SK-MEL-5 (cell line): ENCODE results near the gene SV2C. TPM values are rescaled to one million over a fixed set of nuclear protein-coding genes. Genes with fewer than 3 reads are reported as not detected.
"Not testable (repeated sequence)": the region's sequence is repeated elsewhere in the genome, so short reads cannot be mapped to it uniquely, and the experiment has no call there.

Experiments used
- DNase-seq: peaks from one replicate; pipeline ENCODE4 v3.0.0-alpha.2; 2016; ENCODE audit warnings: low read depth, low spot score
- in situ Hi-C: cut with HindIII; loops from 2 replicates; pipeline ENCODE4 v1.10.0; 2016; ENCODE audit warnings: low sequenced_read_pairs, high pct_unique_total_duplicates, low pct_unique_long_range_greater_than_20kb
- polyA plus RNA-seq, 2 experiments: library from polyadenylated mRNA; depleted of rRNA; stranded (reverse); fragments of >200 nt; gene quantifications; 2 replicates each; pipeline ENCODE4 v1.2.3, GENCODE V29; 2015
- total RNA-seq: library from RNA; depleted of rRNA; stranded (reverse); fragments of >200 nt; shearing (Covaris generic); gene quantifications from 2 replicates; pipeline ENCODE4 v1.2.3, GENCODE V29; 2014; rRNA removed

SV2C gene, protein sequence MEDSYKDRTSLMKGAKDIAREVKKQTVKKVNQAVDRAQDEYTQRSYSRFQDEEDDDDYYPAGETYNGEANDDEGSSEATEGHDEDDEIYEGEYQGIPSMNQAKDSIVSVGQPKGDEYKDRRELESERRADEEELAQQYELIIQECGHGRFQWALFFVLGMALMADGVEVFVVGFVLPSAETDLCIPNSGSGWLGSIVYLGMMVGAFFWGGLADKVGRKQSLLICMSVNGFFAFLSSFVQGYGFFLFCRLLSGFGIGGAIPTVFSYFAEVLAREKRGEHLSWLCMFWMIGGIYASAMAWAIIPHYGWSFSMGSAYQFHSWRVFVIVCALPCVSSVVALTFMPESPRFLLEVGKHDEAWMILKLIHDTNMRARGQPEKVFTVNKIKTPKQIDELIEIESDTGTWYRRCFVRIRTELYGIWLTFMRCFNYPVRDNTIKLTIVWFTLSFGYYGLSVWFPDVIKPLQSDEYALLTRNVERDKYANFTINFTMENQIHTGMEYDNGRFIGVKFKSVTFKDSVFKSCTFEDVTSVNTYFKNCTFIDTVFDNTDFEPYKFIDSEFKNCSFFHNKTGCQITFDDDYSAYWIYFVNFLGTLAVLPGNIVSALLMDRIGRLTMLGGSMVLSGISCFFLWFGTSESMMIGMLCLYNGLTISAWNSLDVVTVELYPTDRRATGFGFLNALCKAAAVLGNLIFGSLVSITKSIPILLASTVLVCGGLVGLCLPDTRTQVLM
- not detected in 2 replicates for total RNA-seq
- polyA plus RNA-seq (2015; cell fraction: cytosol; rRNA removed): not detected in 2 replicates
- not detected in 2 replicates for polyA plus RNA-seq (2015; cell fraction: nucleus; rRNA removed)

DNA sequence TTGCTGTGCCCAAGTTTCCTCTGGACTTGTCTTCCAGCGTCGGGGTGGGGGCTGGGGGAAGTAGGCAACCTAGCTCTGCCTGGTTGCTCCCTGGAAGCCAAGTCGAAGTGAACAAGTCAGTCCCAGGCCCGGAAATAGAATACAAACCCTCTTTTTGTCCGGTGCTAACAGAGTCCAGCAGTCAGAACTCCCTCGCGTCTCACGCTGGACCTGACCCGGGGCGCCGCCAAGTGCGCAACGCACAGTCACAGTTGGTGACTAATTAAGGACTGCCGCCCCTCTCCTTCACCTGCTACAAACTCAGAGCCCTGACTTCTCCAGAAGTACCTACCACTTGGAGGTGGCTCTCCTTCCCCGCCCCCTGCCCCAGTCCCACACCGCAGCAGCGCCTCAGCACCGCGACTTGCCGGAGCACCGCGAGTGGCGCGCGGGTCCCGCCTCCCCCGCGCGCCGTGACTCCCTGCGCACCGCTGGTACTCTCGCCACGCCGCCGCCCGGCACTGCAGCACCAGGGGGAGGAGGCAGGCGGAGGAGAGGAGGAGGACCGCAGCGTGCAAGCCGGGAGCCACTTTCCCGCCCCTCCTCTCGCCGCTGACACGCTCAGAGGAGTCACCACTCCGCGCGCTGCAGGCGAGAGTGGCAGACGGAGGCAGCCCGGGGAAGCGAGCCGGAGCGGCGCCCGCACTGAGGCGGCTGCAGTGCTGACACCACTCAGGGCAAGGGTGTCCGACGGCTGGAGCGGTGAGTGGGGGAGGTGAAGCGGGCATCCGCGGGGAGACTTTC, at the start of gene SV2C:
SV2C (plus strand) TSS at position 612 of the 783 bp plus-strand sequence. CDS start 48,368 bp downstream, outside the sequence.
- in situ Hi-C loops: no loop called here
- DNase-seq: peak; percentile 4

DNA sequence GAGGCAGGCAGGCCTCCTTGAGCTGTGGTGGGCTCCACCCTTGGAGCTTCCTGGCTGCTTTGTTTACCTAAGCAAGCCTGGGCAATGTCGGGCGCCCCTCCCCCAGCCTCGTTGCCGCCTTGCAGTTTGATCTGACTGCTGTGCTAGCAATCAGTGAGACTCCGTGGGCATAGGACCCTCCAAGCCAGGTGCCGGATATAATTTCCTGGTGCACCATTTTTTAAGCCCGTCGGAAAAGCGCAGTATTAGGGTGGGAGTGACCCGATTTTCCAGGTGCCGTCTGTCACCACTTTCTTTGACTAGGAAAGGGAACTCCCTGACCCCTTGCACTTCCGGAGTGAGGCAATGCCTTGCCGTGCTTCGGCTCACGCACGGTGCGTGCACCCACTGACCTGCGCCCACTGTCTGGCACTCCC, 45.4 kb upstream of the SV2C start:
- in situ Hi-C loops, DNase-seq: not testable (repeated sequence)

DNA sequence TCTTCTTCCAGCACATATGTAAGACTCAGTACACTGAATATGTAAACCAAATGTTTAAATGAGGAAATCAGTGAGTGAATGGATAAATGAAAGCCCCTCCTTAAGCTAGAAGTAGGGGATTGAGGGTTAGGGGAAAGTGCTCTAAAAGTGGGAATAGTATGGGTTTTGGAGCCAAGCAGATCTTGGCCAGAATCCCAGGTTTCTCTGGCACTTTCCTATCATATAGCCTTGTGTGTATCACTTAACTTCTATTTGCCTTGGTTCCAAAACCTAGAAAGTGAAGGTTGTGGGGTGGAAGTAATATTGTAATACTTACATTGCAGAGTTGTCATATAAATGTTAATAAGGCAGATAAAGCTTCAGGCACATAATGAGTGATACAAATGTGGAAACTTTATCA, 45.0 kb upstream of the SV2C start:
- in situ Hi-C loops: no loop called here
- DNase-seq: no peak

DNA sequence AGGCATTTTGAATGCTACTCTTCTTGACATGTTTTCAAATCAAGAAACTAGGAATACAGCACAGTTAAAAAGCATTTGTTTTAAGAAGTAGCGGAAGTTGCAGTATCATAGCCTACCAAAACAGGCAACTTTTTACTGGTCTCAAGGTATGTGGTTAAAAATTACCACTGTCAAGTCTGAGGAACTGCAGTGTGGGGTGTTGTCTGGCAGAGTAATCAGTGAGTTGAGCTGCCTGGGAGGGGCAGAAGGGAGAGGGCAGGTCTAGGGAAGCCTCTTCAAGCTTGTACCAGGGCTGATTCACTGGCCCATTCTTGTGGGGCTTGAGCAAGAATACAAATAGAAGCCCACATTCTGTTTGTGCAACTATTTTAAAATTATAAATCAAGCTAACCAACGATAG, 42.4 kb upstream of the SV2C start:
- in situ Hi-C loops: no loop called here
- DNase-seq: no peak

DNA sequence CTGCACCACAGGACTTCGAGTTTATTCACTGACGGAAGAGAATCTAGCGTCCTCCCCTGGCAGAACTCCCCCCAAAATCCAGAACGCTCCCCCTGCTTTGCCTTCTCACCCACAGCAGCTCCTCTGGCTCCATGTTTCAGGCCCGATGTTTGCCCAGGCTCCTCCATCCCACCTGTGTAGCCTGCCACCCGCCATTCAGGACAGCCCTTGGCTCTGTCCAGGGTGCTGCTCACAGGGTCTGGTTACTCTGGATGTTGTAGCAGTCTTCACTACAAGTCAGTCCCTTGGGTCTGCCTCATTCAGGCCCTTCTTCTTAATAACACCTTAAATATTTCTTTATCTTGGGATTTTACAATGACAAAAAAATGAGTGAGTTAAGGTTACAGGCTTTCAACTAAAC, 41.3 kb upstream of the SV2C start:
- no peak for DNase-seq
- in situ Hi-C loops: no loop called here

DNA sequence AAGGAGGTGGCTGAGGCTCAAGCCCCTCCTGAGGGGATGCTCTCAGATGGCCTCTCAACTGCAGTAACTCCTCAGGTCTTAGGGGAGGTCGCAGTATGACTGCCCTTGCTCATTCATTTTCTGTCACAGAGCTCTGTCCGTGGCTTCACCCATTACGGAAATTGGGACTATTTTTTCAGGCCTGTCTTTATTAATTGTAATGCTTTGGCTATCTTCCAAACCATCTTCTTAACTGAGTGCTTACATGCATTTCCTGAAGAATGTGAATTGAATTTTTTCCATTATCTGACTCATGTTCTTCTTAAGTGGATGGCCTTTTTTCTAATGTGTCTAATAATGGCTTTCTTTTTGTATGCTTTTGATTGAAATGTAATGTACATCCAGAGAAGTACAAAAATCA, 36.4 kb upstream of the SV2C start:
- DNase-seq: no peak
- in situ Hi-C loops: no loop called here

DNA sequence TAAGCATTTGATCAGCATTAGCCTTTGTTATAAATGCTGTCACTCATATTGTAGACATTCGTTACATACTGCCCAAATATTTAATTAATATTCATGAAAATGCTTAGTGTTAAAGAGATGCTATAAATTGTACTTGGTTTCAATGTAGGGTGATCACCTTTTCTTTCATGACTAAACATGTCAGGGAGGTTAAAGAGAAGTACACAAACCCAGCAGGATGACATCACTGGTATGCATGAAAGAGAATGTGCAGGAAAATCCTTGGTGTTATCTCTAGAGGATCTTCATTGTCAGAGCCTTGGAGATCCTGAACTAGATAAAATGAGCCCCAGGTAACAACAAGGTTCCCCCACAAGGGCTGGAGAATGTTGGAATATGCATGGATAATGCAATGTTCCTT, 33.0 kb upstream of the SV2C start:
- in situ Hi-C loops: no loop called here
- DNase-seq: no peak

DNA sequence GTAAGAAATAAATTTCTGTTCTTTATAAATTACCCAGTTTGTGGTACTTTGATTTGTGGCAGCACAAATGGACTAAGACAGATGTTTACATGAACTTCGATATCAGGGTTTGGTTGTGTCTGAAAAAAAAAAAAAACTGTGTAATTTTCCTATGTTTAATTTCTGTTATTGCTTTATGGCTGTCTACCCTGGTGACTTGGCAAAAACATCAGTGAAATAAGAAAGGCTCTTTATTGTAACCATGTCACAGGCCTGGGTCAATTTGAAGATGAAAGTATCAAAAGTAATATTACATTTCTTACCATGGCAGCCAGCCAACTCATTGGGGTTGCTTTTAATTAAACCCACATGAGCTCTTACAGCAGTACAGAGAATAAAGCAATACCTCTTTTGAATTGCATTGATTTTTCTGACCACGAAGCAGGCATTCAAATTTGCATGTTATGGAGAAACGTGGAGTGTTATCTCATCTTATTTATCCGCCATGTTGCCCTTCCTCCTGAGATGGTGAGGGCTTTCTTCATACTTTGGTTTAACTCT, 20.6 kb upstream of the SV2C start:
- DNase-seq: no peak
- in situ Hi-C loops: no loop called here

DNA sequence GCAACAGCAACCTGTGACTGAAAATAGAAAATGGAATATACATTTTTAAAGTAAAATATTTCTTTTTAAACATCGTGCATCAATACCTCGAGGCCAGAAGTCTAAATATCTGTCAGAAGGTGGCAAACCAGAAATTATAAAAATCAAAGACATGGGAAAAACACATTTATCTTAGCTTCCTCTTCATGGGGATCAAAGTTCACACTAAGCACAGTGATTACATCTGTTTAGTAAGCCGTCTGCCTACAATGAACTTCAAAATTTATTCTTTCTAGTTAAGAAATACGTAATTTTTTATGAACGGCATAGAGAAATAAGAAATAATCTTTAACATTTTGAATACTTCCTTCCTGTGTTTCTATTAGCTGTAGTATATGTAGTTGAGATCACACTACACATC, 17.9 kb upstream of the SV2C start:
- no peak for DNase-seq

DNA sequence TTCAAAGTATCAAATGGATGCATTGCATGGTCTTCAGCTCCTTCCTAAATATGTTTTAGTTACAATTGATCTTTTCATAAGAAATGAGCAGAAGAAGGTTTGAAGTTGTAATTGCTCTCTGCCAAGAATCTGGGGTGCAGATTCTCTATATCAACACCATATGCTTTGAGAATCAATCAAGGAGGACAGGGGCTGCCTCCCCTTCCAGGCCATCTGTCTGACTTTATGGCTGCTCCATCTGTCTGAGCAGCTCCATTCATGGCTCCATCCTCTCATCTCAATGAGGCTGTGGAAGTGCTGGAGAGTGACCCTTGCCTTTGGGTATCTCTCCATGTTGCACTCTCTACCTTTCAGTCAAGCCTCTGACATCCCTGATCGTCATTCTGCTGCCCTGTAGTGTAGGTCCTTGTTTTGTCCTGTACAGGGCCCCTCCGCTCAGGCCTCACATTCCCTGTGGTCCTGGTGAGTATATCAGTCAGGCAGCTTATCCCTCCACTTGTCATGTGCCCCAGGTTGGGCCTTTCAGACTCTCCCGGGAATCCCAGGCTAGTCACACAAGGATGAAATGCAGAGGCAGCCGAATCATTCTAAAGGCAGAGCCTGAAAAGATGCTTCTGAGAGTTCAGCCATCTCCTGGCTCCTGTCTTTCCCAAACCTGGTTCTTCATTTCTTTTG, 14.0 kb upstream of the SV2C start:
- no peak for DNase-seq
- in situ Hi-C loops: no loop called here

More for the DNA sequence above, 17.9 kb upstream of the SV2C start:
- in situ Hi-C loops: no loop called here

DNA sequence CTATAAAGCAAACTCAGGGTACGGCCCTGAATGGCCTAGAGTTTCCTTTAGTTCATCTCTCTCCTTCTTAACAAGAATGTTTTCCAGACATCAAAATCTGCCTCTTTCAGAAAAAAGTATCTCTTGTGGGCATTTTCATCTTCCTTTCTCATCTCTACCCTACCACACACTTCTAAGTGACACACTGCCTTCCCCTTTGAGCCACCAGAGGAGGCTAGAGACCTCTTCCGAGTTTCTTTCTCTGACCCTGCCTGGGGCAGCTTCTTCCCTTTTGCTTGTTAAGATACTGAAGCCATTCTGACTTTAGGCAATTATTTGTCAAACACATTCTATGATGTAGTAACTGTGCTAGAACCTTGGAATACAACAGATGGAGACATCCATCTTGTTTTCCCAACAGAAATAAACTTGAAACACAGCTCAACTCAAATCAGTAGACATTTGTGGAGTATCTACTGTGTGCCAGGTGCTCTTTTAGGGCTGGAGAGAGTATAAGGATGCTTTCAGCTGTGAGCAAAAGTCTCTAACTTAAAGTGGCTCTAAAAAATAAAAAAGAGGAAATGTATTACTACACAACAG, 8.6 kb upstream of the SV2C start:
- in situ Hi-C loops: no loop called here
- DNase-seq: peak; percentile 58

DNA sequence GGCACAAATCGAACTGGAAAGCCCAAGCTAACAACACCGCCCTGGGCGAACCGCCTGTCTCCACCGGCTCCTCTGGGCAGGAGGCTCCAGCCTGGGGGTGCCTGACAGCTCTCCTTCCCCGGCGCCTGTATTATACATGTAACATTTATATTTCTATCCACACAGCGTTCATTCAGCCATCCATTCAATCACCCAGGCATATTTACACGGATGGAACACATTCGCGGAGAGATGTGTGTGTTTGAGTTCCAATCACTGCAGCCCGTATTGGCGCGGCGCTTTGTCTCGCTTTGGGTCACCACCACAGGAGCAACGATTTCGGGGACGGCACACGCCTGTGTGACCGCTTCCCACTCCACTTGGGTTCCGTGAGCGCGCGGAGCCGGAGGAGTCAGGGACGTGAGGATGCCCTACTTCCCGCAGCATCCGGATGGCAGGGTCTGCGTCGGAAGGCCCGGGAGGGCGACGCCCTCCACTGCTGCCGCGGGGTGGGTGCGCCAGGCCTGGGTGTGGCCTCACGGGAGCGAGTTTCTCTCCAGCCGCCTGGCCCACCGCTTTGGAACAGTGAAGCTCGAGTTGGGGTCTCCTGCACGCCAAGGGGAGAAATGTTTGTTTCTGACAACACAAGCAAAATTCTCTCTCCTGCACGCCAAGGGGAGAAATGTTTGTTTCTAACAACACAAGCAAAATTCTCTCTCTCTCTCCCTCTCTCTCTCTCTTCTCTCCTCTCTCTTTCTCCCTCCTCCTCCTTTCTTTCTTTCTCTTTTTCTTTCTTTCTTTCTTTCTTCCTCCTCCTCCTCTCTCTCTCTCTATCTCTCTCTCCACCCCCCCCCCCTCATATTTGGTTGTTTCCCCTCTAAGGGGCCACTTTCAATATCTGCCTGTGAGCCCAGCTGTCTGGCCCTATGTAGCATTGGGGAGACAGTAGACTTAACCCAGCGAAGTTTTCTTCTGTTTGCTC, 1.1 kb upstream of the SV2C start:
- DNase-seq: no peak
- in situ Hi-C loops: no loop called here

DNA sequence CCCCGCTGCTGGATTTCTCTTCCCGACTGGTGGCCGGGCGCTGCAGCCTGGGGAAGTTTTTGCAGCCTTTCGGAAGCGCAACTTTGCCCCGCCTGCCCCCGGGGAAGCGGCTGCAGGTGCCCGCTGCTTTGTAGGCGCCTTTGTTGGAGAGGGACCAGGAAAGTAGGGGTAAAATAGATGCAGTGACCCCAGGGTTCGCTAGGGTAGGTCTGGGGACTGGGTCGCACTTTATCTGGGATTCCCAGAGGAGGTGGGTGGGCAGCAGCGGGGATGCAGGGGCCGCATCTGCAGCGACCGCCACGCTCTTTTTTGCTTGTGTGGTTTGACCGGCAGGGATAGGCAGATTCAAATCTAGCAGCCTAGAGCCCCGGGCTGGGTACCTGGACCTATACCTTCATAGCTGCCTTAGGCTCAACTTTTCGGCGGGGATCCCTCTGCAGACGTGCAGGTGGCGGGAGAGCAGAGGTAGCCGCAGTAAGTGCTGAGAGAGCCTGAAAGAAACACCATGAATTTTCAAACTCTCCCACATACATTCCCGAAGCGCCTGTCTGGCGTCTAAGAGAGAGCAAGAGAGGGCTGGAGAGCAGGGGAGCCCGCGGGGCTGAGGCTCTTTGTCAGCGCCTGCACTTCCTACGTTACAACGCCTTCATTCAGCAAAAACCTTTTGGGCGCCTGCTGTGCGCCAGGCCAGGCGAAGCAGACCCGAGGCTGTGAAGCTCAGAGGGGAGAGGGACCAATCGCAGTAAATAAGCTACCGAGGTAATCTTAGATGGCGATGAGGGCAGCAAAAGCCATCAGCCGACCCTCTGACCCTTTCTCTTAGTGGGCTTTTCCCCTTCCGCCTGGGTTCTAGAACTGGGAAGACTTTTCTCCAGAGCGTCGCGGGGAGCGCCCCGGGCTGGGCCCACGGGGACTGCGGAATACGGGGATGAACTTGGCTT, 642 bp downstream of the SV2C start:
- in situ Hi-C loops: no loop called here
- DNase-seq: no peak

DNA sequence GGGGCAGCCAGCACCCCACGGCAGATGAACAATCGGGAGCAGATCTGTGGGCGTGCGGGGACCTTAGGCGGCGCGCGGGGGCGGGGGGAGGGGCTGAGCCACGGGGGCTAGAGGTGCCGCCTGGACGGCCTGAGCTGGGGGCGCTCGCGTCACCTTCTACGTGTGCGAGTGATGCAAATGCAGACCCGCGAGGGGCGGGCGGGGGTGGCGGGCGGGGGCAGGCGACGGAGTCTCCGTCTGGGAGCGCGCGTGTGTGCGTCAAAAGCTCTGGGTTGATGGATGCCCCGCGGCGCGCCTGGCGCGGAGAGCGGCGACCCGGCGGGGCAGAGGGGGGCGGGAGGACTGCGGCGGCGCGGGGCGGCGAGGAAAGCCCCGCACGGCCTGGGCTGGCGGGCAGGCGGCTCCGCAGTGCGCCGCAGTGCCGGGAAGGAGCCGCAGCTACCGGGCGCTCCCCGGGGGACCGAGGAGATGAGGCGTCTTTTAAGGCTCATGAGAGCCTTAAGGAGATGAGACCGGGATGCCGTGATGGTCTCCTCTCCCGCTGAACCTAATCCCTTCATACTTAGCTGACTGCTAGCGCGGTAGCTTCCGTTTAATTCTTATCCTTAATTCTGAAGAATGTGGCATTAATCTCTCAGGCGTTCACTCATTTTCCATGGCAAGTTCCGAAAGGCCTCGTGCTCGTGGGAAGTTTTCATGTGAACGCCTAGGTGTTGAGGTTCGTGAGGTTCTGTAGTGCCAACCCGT, 1.5 kb downstream of the SV2C start:
- in situ Hi-C loops: no loop called here

More for the DNA sequence above, 1.5 kb downstream of the SV2C start:
- no peak for DNase-seq
